HepG2 (cell line): Measurements from ENCODE around the gene ATP6V0D1. TPM values are rescaled to one million over a fixed set of nuclear protein-coding genes. Genes with fewer than 3 reads are reported as not detected.
A peak's percentile ranks its signal among the peaks of the same experiment; 100 is the strongest.

Experiments used
- E2F2 ChIP-seq: sonication (generic); formaldehyde crosslinking; IDR thresholded peaks from 2 replicates; pipeline ENCODE4 v1.4.0; 2020; ENCODE audit warnings: missing genetic modification reagents, borderline replicate concordance
- FOXA1 ChIP-seq, 2 experiments: fragments of 450-650 bp in 1 of 2; sonication (generic) in 1 of 2; formaldehyde crosslinking in 1 of 2; IDR thresholded peaks; 2 replicates each; pipeline versions ENCODE4 v1.4.0 to v1.6.1; 2016 to 2020; ENCODE audit warnings: missing genetic modification reagents in 1 of 2
- GATAD2A ChIP-seq: IDR thresholded peaks from 2 replicates; pipeline ENCODE4 v1.6.1; 2016
- MTF2 ChIP-seq: sonication (generic); formaldehyde crosslinking; IDR thresholded peaks from 2 replicates; pipeline ENCODE4 v1.5.0; 2020; ENCODE audit warnings: missing genetic modification reagents, borderline replicate concordance
- POLR2A ChIP-seq, 2 experiments: IDR thresholded peaks; 2 replicates each; pipeline ENCODE4 v1.6.1; 2011; ENCODE audit warnings: low read depth in 2 of 2, low read length in 2 of 2, mild to moderate bottlenecking in 1 of 2, moderate library complexity in 1 of 2; ENCODE audit not compliant: insufficient read depth in 1 of 2
- SAFB2 ChIP-seq: sonication (generic); formaldehyde crosslinking; IDR thresholded peaks from 2 replicates; pipeline ENCODE4 v1.5.1; 2020; ENCODE audit warnings: missing genetic modification reagents, low read depth, mild to moderate bottlenecking, borderline replicate concordance
- SIN3B ChIP-seq: fragments of 150-350 bp; IDR thresholded peaks from 2 replicates; pipeline ENCODE4 v1.6.1; 2014; ENCODE audit warnings: low read length
- SMARCC2 ChIP-seq: fragments of 450-650 bp; IDR thresholded peaks from 2 replicates; pipeline ENCODE4 v1.6.1; 2017; ENCODE audit warnings: antibody characterized with exemption, mild to moderate bottlenecking
- SP1 ChIP-seq, 2 experiments: fragments of 450-650 bp in 1 of 2; sonication (generic) in 1 of 2; formaldehyde crosslinking in 1 of 2; IDR thresholded peaks; 2 replicates each; pipeline versions ENCODE4 v1.4.0 to v1.6.1; 2016 to 2020; ENCODE audit warnings: missing genetic modification reagents in 1 of 2
- SP5 ChIP-seq: IDR thresholded peaks from 2 replicates; pipeline ENCODE4 v1.6.1; 2016; ENCODE audit warnings: low read depth, borderline replicate concordance
- ZNF326 ChIP-seq: sonication (generic); formaldehyde crosslinking; IDR thresholded peaks from 2 replicates; pipeline ENCODE4 v1.4.0; 2020; ENCODE audit warnings: missing genetic modification reagents, borderline replicate concordance
- ZNF558 ChIP-seq: sonication (generic); formaldehyde crosslinking; IDR thresholded peaks from 2 replicates; pipeline ENCODE4 v1.9.0; 2022; ENCODE audit warnings: mild to moderate bottlenecking, missing genetic modification reagents, borderline replicate concordance
- ZNF569 ChIP-seq: sonication (generic); formaldehyde crosslinking; IDR thresholded peaks from 2 replicates; pipeline ENCODE4 v1.5.0; 2020; ENCODE audit warnings: mild to moderate bottlenecking, missing genetic modification reagents, moderate library complexity, borderline replicate concordance
- ZNF639 ChIP-seq: conservative IDR thresholded peaks from 2 replicates; pipeline ENCODE4 v1.6.1; 2018; ENCODE audit warnings: missing genetic modification reagents
- polyA plus RNA-seq, 8 experiments: library from polyadenylated mRNA; depleted of rRNA in 3 of 8; stranded (reverse) in 7 of 8; unstranded in 1 of 8; fragments of >200 nt; fragmentation: Illumina TruSeq in 4 of 8; extraction: Trizol in 4 of 8; gene quantifications; 2 replicates each; pipeline versions ENCODE4 v1.2.1 to v1.2.3, GENCODE V29; 2011 to 2016; ENCODE audit warnings: low read depth in 4 of 8, missing spikeins in 1 of 8, mixed read lengths in 1 of 8; ENCODE audit not compliant: insufficient read depth in 1 of 8
- total RNA-seq, 5 experiments: library from RNA; depleted of rRNA; stranded (reverse); fragments of >200 nt; fragmentation: Illumina TruSeq; extraction: Trizol; gene quantifications; 2 replicates each; pipeline ENCODE4 v1.2.3, GENCODE V29; 2016; ENCODE audit warnings: low read depth in 1 of 5
- TF ChIP-seq, protein P1 (sequence below): sonication (generic); formaldehyde crosslinking; IDR thresholded peaks from 2 replicates; pipeline ENCODE4 v1.4.0; 2020; ENCODE audit warnings: missing genetic modification reagents, borderline replicate concordance
- TF ChIP-seq, protein P2 (sequence below): IDR thresholded peaks from 2 replicates; pipeline ENCODE4 v1.6.1; 2016; ENCODE audit warnings: low read depth
- TF ChIP-seq, protein P3 (sequence below): IDR thresholded peaks from 2 replicates; pipeline ENCODE4 v1.4.0; 2020; ENCODE audit warnings: mild to moderate bottlenecking, missing genetic modification reagents

Gene ATP6V0D1
- total and polyA plus RNA-seq, 2 of the 13 experiments (the other 11 are each of a cell fraction or from before 2014, with no cell fraction given) = 51.1 to 61.3 TPM

- TF ChIP-seq, protein P1, sequence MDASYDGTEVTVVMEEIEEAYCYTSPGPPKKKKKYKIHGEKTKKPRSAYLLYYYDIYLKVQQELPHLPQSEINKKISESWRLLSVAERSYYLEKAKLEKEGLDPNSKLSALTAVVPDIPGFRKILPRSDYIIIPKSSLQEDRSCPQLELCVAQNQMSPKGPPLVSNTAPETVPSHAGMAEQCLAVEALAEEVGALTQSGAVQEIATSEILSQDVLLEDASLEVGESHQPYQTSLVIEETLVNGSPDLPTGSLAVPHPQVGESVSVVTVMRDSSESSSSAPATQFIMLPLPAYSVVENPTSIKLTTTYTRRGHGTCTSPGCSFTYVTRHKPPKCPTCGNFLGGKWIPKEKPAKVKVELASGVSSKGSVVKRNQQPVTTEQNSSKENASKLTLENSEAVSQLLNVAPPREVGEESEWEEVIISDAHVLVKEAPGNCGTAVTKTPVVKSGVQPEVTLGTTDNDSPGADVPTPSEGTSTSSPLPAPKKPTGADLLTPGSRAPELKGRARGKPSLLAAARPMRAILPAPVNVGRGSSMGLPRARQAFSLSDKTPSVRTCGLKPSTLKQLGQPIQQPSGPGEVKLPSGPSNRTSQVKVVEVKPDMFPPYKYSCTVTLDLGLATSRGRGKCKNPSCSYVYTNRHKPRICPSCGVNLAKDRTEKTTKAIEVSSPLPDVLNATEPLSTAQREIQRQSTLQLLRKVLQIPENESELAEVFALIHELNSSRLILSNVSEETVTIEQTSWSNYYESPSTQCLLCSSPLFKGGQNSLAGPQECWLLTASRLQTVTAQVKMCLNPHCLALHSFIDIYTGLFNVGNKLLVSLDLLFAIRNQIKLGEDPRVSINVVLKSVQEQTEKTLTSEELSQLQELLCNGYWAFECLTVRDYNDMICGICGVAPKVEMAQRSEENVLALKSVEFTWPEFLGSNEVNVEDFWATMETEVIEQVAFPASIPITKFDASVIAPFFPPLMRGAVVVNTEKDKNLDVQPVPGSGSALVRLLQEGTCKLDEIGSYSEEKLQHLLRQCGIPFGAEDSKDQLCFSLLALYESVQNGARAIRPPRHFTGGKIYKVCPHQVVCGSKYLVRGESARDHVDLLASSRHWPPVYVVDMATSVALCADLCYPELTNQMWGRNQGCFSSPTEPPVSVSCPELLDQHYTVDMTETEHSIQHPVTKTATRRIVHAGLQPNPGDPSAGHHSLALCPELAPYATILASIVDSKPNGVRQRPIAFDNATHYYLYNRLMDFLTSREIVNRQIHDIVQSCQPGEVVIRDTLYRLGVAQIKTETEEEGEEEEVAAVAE (CRISPR knock-in tag) = no peak
- no peak; the same call in 1 of the 2 replicates for TF ChIP-seq ZNF639
- TF ChIP-seq FOXA1 (IDR thresholded peaks at IDR 0.05) = no peak
- no peak for TF ChIP-seq FOXA1 (CRISPR knock-in tag; IDR thresholded peaks at IDR 0.05)
- no peak for TF ChIP-seq ZNF558 (CRISPR knock-in tag)
- no peak for TF ChIP-seq ZNF569
- TF ChIP-seq MTF2 (CRISPR knock-in tag) = no peak
- TF ChIP-seq E2F2 (CRISPR knock-in tag) = no peak; the same call in 1 of the 2 replicates
- TF ChIP-seq SP5 (CRISPR knock-in tag) = peak; percentile 74
- no peak for TF ChIP-seq SIN3B
- no peak for TF ChIP-seq ZNF326 (CRISPR knock-in tag)
- TF ChIP-seq GATAD2A (CRISPR knock-in tag) = peak; percentile 35; the same call in 1 of the 2 replicates
- TF ChIP-seq SAFB2 (CRISPR knock-in tag) = no peak
- no peak for TF ChIP-seq SMARCC2
- TF ChIP-seq SP1 (IDR thresholded peaks at IDR 0.05) = no peak
- 0 out of 2 replicates have a peak, but pooled peaks have one; percentile 19 for TF ChIP-seq SP1 (CRISPR knock-in tag; IDR thresholded peaks at IDR 0.05)
- TF ChIP-seq, protein P2, sequence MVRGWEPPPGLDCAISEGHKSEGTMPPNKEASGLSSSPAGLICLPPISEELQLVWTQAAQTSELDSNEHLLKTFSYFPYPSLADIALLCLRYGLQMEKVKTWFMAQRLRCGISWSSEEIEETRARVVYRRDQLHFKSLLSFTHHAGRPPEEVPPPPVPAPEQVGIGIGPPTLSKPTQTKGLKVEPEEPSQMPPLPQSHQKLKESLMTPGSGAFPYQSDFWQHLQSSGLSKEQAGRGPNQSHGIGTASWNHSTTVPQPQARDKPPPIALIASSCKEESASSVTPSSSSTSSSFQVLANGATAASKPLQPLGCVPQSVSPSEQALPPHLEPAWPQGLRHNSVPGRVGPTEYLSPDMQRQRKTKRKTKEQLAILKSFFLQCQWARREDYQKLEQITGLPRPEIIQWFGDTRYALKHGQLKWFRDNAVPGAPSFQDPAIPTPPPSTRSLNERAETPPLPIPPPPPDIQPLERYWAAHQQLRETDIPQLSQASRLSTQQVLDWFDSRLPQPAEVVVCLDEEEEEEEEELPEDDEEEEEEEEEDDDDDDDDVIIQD (CRISPR knock-in tag) = 0 out of 2 replicates have a peak, but pooled peaks have one; percentile 16
- TF ChIP-seq, protein P3, sequence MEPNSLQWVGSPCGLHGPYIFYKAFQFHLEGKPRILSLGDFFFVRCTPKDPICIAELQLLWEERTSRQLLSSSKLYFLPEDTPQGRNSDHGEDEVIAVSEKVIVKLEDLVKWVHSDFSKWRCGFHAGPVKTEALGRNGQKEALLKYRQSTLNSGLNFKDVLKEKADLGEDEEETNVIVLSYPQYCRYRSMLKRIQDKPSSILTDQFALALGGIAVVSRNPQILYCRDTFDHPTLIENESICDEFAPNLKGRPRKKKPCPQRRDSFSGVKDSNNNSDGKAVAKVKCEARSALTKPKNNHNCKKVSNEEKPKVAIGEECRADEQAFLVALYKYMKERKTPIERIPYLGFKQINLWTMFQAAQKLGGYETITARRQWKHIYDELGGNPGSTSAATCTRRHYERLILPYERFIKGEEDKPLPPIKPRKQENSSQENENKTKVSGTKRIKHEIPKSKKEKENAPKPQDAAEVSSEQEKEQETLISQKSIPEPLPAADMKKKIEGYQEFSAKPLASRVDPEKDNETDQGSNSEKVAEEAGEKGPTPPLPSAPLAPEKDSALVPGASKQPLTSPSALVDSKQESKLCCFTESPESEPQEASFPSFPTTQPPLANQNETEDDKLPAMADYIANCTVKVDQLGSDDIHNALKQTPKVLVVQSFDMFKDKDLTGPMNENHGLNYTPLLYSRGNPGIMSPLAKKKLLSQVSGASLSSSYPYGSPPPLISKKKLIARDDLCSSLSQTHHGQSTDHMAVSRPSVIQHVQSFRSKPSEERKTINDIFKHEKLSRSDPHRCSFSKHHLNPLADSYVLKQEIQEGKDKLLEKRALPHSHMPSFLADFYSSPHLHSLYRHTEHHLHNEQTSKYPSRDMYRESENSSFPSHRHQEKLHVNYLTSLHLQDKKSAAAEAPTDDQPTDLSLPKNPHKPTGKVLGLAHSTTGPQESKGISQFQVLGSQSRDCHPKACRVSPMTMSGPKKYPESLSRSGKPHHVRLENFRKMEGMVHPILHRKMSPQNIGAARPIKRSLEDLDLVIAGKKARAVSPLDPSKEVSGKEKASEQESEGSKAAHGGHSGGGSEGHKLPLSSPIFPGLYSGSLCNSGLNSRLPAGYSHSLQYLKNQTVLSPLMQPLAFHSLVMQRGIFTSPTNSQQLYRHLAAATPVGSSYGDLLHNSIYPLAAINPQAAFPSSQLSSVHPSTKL = no peak
- TF ChIP-seq POLR2A (IDR thresholded peaks at IDR 0.05; ENCODE audit: insufficient read depth in 1 of 2, low read depth in 2 of 2, low read length in 2 of 2) = no peak; a peak in 1 of 4 replicates
Measured at GRCh38 chr16:67528222-67528869, 47.4 kb upstream of the ATP6V0D1 start, which contains the start of gene RIPOR1 (continued).
